ENCODE data around the gene SYNE4. TPM values are rescaled to one million over a fixed set of nuclear protein-coding genes. Genes with fewer than 3 reads are reported as not detected.

Gene SYNE4
- total RNA-seq, 1 donor from 2014 or later, result 2.0 TPM

- Mint-ChIP-seq H3K27me3 (ENCODE audit: unreplicated experiment) (peaks cover 2% of the 10 kb centered on the region), H3K36me3 (ENCODE audit: unreplicated experiment) (no peaks in the 10 kb centered on the region), H3K27ac (ENCODE audit: unreplicated experiment) (no peak overlapping the region), H3K9me3 (ENCODE audit: unreplicated experiment) (no peaks in the 10 kb centered on the region), H3K4me3 (ENCODE audit: unreplicated experiment) (no peak overlapping the region), H3K4me1 (ENCODE audit: low read depth, unreplicated experiment) (no peaks in the 10 kb centered on the region)
- no peak for TF ChIP-seq CTCF (IDR thresholded peaks at IDR 0.05; ENCODE audit: partially characterized antibody, unreplicated experiment)
- DNase-seq, result no peak
Observed at GRCh38 chr19:36003284-36003683, 5.3 kb downstream of the SYNE4 start.

GRCh38 chr19:36001605-36002004, 7.0 kb downstream of the SYNE4 start:
- Mint-ChIP-seq H3K27ac (ENCODE audit: unreplicated experiment) (no peak overlapping the region), H3K4me1 (ENCODE audit: low read depth, unreplicated experiment) (no peaks in the 10 kb centered on the region), H3K27me3 (ENCODE audit: unreplicated experiment) (peaks cover 4% of the 10 kb centered on the region), H3K36me3 (ENCODE audit: unreplicated experiment) (no peaks in the 10 kb centered on the region), H3K4me3 (ENCODE audit: unreplicated experiment) (no peak overlapping the region), H3K9me3 (ENCODE audit: unreplicated experiment) (no peaks in the 10 kb centered on the region)
- DNase-seq, result no peak
- TF ChIP-seq CTCF (IDR thresholded peaks at IDR 0.05; ENCODE audit: partially characterized antibody, unreplicated experiment), result no peak

GRCh38 chr19:35996777-35997176, 11.8 kb downstream of the SYNE4 start:
- Mint-ChIP-seq H3K9me3 (ENCODE audit: unreplicated experiment) (peaks cover 2% of the 10 kb centered on the region), H3K27me3 (ENCODE audit: unreplicated experiment) (peaks cover 10% of the 10 kb centered on the region), H3K4me3 (ENCODE audit: unreplicated experiment) (peak overlapping the region; percentile 91)

GRCh38 chr19:35995048-35995993, 13.3 kb downstream of the SYNE4 start, which contains the start of gene SDHAF1:
TSS of gene SDHAF1 (plus strand) at chr19:35995188. CDS start at chr19:35995275, 87 bp downstream.
- Mint-ChIP-seq H3K4me1 (ENCODE audit: low read depth, unreplicated experiment) (peaks cover 11% of the 10 kb centered on the region), H3K9me3 (ENCODE audit: unreplicated experiment) (peaks cover 2% of the 10 kb centered on the region), H3K27me3 (ENCODE audit: unreplicated experiment) (peaks cover 10% of the 10 kb centered on the region), H3K27ac (ENCODE audit: unreplicated experiment) (peak within 1 kb of the TSS; percentile 89), H3K36me3 (ENCODE audit: unreplicated experiment) (no peaks in the 10 kb centered on the region), H3K4me3 (ENCODE audit: unreplicated experiment) (peak within 1 kb of the TSS; percentile 92)
- no peak for TF ChIP-seq CTCF (IDR thresholded peaks at IDR 0.05; ENCODE audit: partially characterized antibody, unreplicated experiment)
- peak; percentile 98 for DNase-seq

More at GRCh38 chr19:35996777-35997176, 11.8 kb downstream of the SYNE4 start:
- TF ChIP-seq CTCF (IDR thresholded peaks at IDR 0.05; ENCODE audit: partially characterized antibody, unreplicated experiment), result no peak
- Mint-ChIP-seq H3K4me1 (ENCODE audit: low read depth, unreplicated experiment) (peaks cover 9% of the 10 kb centered on the region), H3K36me3 (ENCODE audit: unreplicated experiment) (no peaks in the 10 kb centered on the region), H3K27ac (ENCODE audit: unreplicated experiment) (no peak overlapping the region)
- no peak for DNase-seq

Data from glutamatergic neuron (in vitro differentiated cells).